Renal pelvis (tissue), 4 donors: ENCODE measurements around the gene SESN2. TPM values are rescaled to one million over a fixed set of nuclear protein-coding genes. Genes with fewer than 3 reads are reported as not detected.
"Not testable (repeated sequence)": the region's sequence is repeated elsewhere in the genome, so short reads cannot be mapped to it uniquely, and the experiment has no call there.

Experiments
- DNase-seq: peaks from one replicate; pipeline ENCODE4 v3.0.0-alpha.2; 2013
- polyA plus RNA-seq, 3 donors: library from polyadenylated mRNA; unstranded; fragments of 120-200 nt; gene quantifications; one replicate each; pipeline ENCODE4 v1.2.1, GENCODE V29; 2013; ENCODE audit not compliant: insufficient read length in 3 of 3

SESN2 gene
- polyA plus RNA-seq, 3 donors = 20.7 to 23.6 (median 21.4) TPM

DNA sequence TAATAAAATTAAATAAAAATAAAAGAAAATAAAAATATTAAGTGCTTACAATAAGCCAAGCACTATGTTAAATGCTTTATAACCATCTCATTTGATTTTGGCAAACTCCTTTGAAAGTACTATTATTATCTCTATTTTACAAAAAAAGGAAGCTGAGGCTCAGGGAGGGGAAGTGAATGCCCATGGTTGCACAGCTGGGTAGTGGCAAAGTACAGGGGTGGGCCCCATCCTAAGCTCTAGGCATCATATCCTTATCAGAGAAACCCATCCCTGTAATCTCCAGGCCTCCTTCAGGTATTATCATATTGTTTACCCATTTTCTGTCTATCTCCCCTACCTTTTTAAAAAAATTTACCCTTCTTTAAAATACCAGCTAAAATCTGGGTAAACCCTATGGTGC is 67.2 kb downstream of the SESN2 start:
- DNase-seq = no peak

DNA sequence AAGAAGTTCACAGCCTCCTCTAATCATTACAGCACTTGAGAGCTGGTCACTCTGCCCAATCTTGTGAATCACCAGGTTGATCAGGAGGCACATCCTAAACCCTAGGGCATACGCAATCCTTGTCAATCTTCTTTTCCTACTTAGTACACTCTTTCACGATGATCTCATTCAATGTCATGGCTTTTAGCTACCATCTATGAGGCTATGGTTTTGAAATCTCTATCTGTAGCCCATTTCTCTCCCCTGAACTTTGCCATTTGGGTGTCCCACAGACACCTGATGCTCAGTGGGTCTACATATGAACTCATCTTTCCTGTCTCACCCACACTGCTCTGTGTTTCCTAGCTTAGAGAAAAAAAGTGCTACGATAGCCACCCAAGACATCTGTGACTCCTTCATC is 67.7 kb downstream of the SESN2 start:
- no peak for DNase-seq

DNA sequence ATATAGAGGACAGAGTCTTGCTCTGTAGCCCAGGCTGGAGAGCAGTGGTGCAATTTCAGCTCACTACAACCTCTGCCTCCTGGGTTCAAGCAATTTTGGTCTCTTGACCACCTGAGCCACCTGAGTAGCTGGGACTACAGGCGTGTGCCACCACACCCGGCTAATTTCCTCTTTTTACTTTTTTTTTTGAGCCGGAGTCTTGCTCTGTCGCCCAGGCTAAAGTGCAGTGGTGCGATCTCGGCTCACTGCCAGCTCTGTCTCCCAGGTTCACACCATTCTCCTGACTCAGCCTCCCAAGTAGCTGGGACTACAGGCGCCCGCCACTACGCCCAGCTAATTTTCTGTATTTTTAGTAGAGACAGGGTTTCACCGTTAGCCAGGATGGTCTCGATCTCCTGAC is 68.1 kb downstream of the SESN2 start:
- DNase-seq = not testable (repeated sequence)

DNA sequence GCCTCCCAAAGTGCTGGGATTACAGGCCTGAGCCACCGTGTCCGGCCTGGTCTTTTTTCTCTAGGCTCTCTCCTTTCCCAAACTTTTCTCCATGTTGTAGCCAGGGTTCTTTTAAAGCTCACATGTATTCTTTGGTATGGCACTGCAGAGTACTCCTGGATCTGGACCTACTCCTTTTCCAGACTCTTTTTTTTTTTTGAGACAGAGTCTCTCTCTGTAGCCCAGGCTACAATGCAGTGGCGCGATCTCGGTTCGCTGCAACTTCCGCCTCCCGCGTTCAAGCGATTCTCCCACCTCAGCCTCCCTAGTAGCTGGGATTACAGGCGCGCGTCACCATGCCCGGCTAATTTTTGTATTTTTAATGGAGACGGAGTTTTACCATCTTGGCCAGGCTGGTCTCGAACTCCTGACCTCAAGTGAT is 68.9 kb downstream of the SESN2 start:
- DNase-seq = no peak

DNA sequence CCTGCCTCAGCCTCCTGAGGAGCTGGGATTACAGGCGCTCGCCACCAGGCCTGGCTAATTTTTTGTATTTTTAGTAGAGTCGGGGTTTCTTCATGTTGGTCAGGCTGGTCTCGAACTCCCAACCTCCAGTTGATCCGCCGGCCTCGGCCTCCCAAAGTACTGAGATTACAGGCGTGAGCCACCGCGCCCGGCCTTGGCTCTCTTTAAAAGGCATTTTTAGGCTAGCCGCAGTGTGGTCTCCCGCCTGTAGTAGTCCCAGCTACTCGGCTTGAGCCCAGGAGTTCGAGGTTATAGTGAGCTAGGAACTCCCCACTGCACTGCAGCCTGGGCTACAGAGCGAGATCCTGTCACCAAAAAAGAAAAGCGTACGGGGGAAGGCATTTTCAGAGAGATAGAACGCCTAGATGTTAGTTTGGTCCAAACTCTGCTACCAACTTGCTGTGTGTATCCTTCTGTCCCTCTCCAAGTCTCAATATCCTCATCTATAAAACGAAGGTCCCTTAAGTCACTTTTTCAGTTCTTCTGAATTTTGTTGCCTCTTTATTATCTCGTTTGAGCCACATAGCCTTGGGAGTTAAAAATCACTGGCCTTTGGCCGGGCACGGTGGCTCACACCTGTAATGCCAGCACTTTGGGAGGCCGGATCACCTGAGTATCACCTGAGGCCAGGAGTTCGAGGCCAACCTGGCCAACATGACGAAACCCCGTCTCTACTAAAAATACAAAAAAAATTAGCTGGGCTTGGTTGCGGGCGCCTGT is 70.3 kb downstream of the SESN2 start:
- no peak for DNase-seq

Other genes starting within 250 kb of the SESN2 start
- 10 to 100 TPM; 47.5 to 75.0 (median 61.0) TPM for gene EYA3, start 170.9 kb upstream of the SESN2 start, polyA plus RNA-seq
- 1 to 10 TPM; 2.2 to 2.6 (median 2.4) TPM for gene PTAFR, start 82.8 kb upstream of the SESN2 start, polyA plus RNA-seq
- gene DNAJC8, start 26.5 kb upstream of the SESN2 start, polyA plus RNA-seq = 100 to 1,000 TPM; 144 to 160 (median 159) TPM
- 100 to 1,000 TPM; 311 to 370 (median 334) TPM for gene ATP5IF1, start 23.4 kb upstream of the SESN2 start, polyA plus RNA-seq
- gene MED18, start 69.5 kb downstream of the SESN2 start, polyA plus RNA-seq = 10 to 100 TPM; 22.5 to 25.5 (median 22.7) TPM
- 100 to 1,000 TPM in 1 of 3 donors, 10 to 100 TPM in 2; 75.0 to 102 (median 77.8) TPM for gene PHACTR4, start 110.2 kb downstream of the SESN2 start, polyA plus RNA-seq
- gene RCC1, start 246.5 kb downstream of the SESN2 start, polyA plus RNA-seq = 10 to 100 TPM; 34.6 to 40.2 (median 39.7) TPM